ENCODE measurements around the gene CASP3.
"Not testable (repeated sequence)": the region's sequence is repeated elsewhere in the genome, so short reads cannot be mapped to it uniquely, and the experiment has no call there.

The CASP3 gene

GRCh38 chr4:184664445-184665210 is 15.4 kb upstream of the CASP3 start:
- DNase-seq (ENCODE audit: low read depth), result no peak

DNA sequence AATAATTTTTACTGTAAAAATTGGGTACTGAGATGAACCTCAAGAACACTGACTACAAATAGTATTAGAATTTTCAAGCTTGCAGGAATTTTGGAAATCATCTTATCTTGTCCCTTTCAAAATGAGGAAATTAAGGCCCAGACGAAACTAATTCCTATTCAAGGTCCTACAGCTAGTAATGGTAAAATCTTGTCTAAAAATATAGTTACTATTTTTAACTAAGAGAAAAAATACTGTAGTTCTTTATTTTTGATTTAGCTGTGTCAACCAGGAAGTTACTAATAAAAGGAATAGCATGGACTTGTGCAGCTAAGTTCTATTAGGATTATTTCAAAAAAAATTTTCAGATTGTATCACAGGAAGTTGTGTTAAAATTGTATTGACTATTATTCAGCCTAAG is 13.0 kb upstream of the CASP3 start:
- DNase-seq (ENCODE audit: low read depth), result no peak

DNA sequence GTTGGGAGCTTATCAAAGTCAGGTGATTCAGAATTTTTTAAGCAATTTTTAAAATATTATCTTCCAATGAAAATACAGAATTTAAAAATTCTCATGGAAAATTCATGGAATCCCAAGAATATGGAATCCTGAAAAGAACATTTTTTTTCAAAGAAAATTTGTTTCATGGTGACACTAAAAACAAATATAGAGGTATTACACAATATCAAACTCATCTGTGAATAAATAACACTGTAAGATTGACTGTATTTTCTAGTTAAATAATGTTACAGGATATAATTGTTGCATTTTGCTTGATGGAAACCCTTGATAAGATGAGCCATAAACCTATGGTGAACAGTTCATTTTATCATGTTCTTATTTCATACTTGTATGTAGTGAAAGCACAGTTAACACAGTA is 11.7 kb upstream of the CASP3 start:
- no peak for DNase-seq (ENCODE audit: low read depth)

GRCh38 chr4:184657820-184658219 is 8.6 kb upstream of the CASP3 start:
- not testable (repeated sequence) for DNase-seq (ENCODE audit: low read depth)

DNA sequence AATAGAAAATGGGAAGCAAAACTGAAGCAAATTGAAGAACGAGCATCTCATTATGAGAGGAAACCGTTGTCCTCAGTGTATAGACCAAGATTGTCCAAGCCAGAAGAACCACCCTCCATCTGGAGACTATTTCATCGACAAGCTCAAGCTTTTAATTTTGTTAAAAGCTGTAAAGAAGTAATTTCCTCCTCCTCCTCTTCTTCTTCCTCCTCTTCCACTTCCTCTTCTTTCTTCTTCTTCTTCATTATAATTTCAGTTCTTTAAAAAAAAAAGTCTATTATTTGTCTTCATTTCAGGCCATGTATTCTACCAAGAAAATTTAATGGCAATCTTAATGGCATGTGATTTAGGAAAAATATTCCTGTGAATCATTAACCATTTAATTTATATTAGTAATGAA is 7.9 kb upstream of the CASP3 start:
- DNase-seq (ENCODE audit: low read depth), result no peak

- DNase-seq (ENCODE audit: low read depth), result no peak
These were observed 6.9 kb upstream of the CASP3 start for GRCh38 chr4:184655889-184656869.

GRCh38 chr4:184653650-184654049 is 4.4 kb upstream of the CASP3 start:
- no peak for DNase-seq (ENCODE audit: low read depth)

DNA sequence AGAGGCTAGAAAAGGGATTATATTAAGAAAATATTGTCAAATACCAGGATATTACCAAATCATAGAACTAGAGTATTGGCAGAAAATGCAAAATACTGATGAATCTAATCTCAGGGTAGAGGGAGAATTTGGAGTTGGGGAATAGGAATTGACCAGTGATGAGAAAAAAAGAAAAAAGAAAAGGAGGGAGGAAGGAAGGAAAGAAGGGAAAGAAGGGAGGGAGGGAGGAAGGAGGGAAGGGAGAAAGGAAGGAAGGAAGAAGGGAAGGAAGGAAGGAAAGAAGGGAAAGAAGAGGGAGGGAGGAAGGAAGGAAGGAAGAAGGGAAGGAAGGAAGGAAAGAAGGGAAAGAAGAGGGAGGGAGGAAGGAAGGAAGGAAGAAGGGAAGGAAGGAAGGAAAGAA is 3.4 kb upstream of the CASP3 start:
- DNase-seq (ENCODE audit: low read depth), result not testable (repeated sequence)

DNA sequence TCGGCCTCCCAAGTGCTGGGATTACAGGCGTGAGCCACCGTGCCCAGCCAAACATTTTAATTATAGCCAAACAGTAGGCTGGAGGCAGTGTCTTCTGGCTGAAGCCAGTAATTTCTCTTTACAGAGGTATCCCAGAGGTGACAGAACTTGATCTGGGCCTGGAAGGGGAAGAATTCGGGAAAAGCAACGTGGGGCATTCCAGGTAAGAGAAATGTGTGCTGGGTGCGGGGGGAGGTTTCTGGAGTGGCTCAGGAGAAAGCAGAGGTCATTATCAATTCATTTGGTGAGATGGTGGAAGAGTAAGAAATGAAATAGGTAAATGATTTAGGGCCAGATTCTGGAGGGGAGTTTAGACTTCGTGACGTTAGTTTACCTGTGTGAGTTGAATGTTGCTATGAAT is 2.7 kb upstream of the CASP3 start:
- no peak for DNase-seq (ENCODE audit: low read depth)

- DNase-seq (ENCODE audit: low read depth), result no peak
These were observed 966 bp upstream of the CASP3 start for GRCh38 chr4:184649971-184650855.

DNA sequence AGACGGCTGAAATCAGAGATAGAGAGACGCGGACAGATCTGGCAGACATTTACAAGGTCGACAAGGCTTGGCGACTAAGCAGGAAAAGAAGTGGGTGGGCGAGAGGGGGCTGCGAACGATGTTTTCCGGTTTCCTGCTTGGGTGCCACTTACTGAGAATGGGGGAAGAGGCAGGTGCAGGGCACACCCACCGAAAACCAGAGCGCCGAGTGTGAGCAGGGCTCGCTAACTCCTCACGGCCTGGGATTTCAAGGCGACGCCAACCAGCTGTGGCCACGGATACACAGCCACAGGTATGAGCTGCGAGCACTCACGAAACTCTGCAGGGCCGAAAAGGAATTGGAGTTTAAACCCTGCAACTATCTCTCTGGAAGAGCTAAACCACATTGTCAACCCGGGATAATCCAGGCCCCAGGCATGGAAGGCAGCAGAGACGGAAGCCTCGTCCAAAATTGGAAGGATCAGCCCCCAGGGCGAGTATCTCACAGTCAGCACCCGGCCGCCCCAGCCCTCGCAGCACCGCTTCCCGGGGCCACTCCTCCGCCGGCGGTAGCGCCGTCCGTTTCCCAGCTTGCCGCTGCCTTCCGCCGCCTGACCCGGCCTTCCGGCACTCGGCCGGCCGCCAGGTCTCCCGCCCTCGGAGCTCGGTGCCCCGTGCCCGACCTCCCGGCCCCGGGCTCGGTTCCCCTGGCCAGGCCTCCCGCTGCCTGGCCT is 778 bp downstream of the CASP3 start:
- peak; percentile 33 for DNase-seq (ENCODE audit: low read depth)

DNA sequence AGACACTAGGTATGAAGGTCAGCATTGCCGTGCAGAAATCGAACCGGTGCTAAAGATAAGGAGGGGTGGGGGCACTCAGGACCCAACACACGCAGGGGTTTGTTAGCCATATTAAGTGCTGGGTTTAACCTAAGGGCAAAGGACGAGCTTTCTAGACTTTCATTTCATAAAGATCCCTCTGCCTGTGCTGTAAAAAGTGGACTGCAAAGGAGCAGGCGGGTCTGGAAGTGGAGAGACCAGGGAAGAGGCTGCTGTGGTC is 1.3 kb downstream of the CASP3 start:
- DNase-seq (ENCODE audit: low read depth), result no peak

DNA sequence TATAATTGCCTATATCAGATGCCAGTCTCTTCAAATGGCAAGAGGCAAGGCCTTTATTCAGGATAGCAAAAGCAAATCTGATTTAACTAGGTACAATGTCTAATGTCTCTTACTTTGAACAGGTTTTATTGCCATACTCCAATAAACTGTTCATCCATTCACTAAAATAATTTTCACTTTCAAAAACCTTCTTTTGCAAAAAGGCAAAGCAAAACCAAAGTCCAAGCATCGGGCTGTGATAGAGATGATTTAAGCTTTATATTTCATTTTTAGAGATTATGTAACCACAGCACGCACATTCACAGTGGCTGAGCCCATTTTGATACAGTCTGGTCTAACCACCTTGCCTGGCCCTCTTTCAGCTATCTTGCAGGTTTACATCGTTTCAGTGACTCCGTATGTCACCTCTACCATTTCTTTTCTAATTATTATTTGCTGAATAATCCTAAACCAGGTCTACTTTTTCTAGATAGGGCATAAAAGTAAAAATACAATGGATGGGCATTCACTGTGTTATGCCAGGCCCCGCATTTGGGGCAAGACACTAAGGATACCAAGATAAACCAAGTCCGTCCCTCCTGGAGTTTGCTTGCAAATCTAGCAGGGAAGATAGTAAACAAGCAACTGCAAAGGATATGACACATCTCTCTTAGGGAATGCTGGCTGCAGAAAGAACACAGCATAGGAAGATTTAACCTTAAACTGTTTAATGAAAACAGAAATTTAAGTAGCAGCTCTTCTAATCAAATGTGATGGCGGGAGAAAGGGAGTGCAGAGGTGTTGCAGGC is 1.8 kb downstream of the CASP3 start:
- no peak for DNase-seq (ENCODE audit: low read depth)

- no peak for DNase-seq (ENCODE audit: low read depth)
These were observed 3.2 kb downstream of the CASP3 start for GRCh38 chr4:184645904-184646610.

- DNase-seq (ENCODE audit: low read depth), result no peak
These were observed 4.5 kb downstream of the CASP3 start for GRCh38 chr4:184644553-184645307.

DNA sequence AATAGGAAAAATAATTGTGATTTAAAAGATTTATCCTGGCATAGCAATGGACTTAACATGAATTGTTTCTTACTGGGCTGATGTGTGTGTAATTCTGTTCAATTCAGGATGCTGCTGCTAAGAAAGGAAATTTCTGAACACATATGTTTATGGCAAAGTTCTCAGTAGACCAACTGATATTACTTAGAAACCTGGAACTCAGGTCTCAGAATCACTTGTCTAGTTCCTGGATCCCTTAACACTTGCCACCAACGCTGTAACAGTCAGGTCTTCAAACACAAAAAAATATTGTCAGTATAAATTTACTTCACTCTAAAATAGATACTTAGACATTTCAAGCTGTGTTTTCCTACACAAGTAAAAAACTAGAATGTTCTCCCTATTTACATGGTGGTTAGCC is 5.5 kb downstream of the CASP3 start:
- DNase-seq (ENCODE audit: low read depth), result no peak

- no peak for DNase-seq (ENCODE audit: low read depth)
These were observed 7.8 kb downstream of the CASP3 start for GRCh38 chr4:184641451-184641850.

DNA sequence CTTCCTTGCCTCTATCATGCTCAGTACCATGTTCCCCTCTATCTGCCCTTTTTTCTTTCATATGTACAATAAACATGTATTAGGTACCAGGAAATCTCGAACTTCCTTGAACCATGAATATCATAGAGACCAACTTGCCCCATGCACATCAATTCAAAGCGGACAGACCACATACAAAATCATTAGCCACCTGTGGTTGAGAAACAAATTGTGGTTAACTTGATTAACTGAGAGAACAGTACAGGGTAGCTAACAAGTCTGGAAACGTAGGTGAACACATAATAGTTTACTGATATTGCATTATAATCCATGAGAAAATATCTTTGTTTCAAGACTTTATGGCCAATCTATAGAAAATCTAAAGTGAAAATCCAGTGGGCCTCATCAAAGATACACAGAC is 8.2 kb downstream of the CASP3 start:
- no peak for DNase-seq (ENCODE audit: low read depth)

GRCh38 chr4:184636897-184637296 is 12.3 kb downstream of the CASP3 start:
- no peak for DNase-seq (ENCODE audit: low read depth)

DNA sequence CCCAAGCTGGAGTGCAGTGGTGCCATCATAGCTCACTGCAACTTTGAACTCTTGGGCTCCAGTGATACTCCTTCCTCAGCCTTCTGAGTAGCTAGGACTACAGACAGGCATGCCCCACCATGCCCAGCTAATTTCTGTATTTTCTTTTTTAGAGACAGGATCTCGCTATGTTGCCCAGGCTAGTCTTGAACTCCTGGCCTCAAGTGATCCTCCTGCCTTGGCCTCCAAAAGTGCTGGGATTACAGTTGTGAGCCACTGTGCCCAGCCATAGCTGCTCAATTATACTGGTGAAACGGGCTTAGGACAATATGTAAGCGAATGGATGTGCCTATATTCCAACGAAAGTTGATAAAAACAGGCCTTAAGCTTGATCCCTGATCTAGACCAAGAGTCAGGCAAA is 13.1 kb downstream of the CASP3 start:
- no peak for DNase-seq (ENCODE audit: low read depth)

Measured in stimulated activated CD4-positive, alpha-beta T cell treated with anti-CD3 and anti-CD28 coated beads, Interleukin-2, amount 100 ng/mL, for 4 hours (primary cell).